ENCODE results near the gene GNRHR. TPM values are rescaled to one million over a fixed set of nuclear protein-coding genes. Genes with fewer than 3 reads are reported as not detected.
"Not testable (repeated sequence)": the region's sequence is repeated elsewhere in the genome, so short reads cannot be mapped to it uniquely, and the experiment has no call there.

Gene GNRHR
- total and polyA plus RNA-seq, 12 donors: 0.11 to 187 (median 1.0) TPM; not detected in 8

DNA sequence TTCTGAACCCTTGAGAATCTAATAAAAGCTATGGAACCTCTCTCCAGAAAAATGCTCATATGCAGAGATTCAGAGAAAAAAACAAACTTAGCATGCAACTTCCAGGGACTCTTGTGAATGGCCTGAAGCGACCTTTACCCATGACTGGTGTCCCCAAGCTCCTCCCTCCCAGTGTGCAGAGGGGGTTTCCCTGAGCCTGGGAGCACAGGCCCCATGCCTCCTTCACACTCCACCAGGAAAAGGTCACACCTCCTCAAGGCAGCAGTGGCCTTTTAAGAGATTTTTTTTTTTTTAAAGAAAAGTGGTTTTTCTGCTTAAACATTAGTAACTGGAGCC is 40.0 kb downstream of the GNRHR start:
- WGBS, 4 donors: 63 to 100% (median 85%) methylated on average over 1 of the region's 1 CpG
- Histone ChIP-seq H3K36me3 (replicated peaks in 1 of 2) (no peaks in the 10 kb centered on the region), H3K4me3 (no peak overlapping the region), H3K27me3 (no peaks in the 10 kb centered on the region), H3K9me3 (replicated peaks in 1 of 3) (no peaks in the 10 kb centered on the region), H3K4me1 (replicated peaks in 1 of 2) (peaks cover 0 to 14% of the 10 kb centered on the region in 2 donors), H3K27ac (no peak overlapping the region)
- TF ChIP-seq POLR2A (IDR thresholded peaks at IDR 0.05) (no peak), CTCF (IDR thresholded peaks at IDR 0.05) (no peak)
- peak in 1 of 7 donors; percentile 45 for DNase-seq
- intact Hi-C loops (cut with DNase I): no loop called here

DNA sequence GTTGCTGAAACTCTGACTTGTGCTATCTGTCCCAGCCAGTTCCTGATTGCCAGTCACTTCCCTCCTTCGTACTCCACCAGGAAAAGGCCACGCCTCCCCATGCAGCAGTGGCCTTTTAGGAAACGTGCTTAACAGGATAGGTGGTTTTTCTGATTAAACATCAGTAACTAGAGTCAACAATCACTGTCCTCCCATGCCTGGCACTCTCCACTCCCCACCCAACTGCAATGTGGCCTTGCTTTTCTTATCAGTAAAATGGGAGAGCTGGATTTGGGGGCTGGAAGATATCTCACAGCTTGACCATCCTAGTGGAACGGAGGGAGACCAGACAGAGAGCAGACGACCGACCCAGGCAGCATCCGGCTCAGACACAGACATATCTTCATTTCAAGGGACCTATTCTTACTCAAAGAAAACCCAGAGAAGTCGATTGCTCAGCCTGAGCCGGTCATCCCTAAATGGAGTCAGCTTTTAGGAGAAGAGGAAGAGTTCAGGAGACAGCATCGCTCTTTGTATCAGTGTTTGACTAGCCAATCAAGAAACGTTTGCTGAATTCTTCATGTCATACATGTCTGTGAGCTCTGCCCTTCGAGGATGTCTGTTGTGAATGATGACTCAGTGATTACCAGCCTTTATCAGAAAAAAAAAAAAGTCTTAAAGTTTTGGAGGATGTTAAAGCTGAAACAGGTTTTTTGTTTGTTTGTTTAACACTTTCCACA is 40.5 kb downstream of the GNRHR start:
- Histone ChIP-seq H3K36me3 (replicated peaks in 1 of 2) (no peaks in the 10 kb centered on the region), H3K4me1 (replicated peaks in 1 of 2) (peaks cover 0 to 14% of the 10 kb centered on the region in 2 donors), H3K4me3 (no peak overlapping the region), H3K27ac (peak overlapping the region in 1 of 5 donors; percentile 25), H3K9me3 (replicated peaks in 1 of 3) (no peaks in the 10 kb centered on the region), H3K27me3 (no peaks in the 10 kb centered on the region)
- intact Hi-C loops (cut with DNase I): no loop called here
- TF ChIP-seq POLR2A (IDR thresholded peaks at IDR 0.05) (no peak), CTCF (IDR thresholded peaks at IDR 0.05) (no peak)
- WGBS, 4 donors: 43 to 57% (median 50%) methylated on average over 11 to 12 of the region's 12 CpGs
- no peak for DNase-seq

GRCh38 chr4:67712650-67713528 is 41.3 kb downstream of the GNRHR start:
- Histone ChIP-seq H3K27me3 (no peaks in the 10 kb centered on the region), H3K9me3 (replicated peaks in 1 of 3) (no peaks in the 10 kb centered on the region), H3K36me3 (replicated peaks in 1 of 2) (no peaks in the 10 kb centered on the region), H3K27ac (no peak overlapping the region), H3K4me1 (replicated peaks in 1 of 2) (peaks cover 0 to 14% of the 10 kb centered on the region in 2 donors), H3K4me3 (no peak overlapping the region)
- DNase-seq: no peak
- intact Hi-C loops (cut with DNase I): no loop called here
- WGBS, 4 donors: 73 to 88% (median 83%) methylated on average over 6 to 7 of the region's 7 CpGs
- TF ChIP-seq CTCF (IDR thresholded peaks at IDR 0.05): no peak
- no peak for TF ChIP-seq POLR2A (IDR thresholded peaks at IDR 0.05)

GRCh38 chr4:67712000-67712625 is 42.1 kb downstream of the GNRHR start:
- 83 to 97% (median 92%) methylated on average over 3 of the region's 3 CpGs for WGBS, 4 donors
- TF ChIP-seq POLR2A (IDR thresholded peaks at IDR 0.05): no peak
- no peak for TF ChIP-seq CTCF (IDR thresholded peaks at IDR 0.05)
- intact Hi-C loops (cut with DNase I): no loop called here
- H3K27me3 ChIP-seq: no peaks in the 10 kb centered on the region
- H3K9me3 ChIP-seq (replicated peaks in 1 of 3): no peaks in the 10 kb centered on the region
- no peak for DNase-seq
- no peaks in the 10 kb centered on the region for H3K36me3 ChIP-seq (replicated peaks in 1 of 2)
- no peak overlapping the region for H3K27ac ChIP-seq
- no peak overlapping the region for H3K4me3 ChIP-seq
- peaks cover 0 to 14% of the 10 kb centered on the region in 2 donors for H3K4me1 ChIP-seq (replicated peaks in 1 of 2)

DNA sequence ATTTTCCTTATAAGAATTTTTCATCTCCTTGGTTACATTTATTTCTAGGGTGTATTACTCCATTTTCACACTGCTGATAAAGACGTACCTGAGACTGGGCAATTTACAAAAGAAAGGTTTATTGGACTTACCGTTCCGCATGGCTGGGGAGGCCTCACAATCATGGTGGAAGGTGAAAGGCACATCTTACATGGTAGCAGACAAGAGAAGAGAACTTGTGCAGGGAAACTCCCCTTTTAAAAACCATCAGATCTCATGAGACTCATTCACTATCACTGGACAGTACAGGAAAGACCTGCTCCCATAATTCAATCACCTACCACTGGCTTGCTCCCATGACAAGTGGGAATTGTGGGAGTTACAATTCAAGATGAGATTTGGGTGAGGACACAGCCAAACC is 47.5 kb downstream of the GNRHR start:
- H3K36me3 ChIP-seq (replicated peaks in 1 of 2); H3K27me3 ChIP-seq; H3K4me1 ChIP-seq (replicated peaks in 1 of 2); H3K27ac ChIP-seq; H3K4me3 ChIP-seq; DNase-seq; intact Hi-C loops (cut with DNase I); H3K9me3 ChIP-seq (replicated peaks in 1 of 3): not testable (repeated sequence)
- WGBS, 4 donors: 90 to 98% (median 96%) methylated on average over 3 of the region's 3 CpGs
